B cell (primary cell): ENCODE measurements around the gene LARGE2. TPM values are rescaled to one million over a fixed set of nuclear protein-coding genes. Genes with fewer than 3 reads are reported as not detected.

ENCODE experiments used
- ATAC-seq: fragments of 200-7000 bp; cut with Tn5 transposase; one replicate; pipeline ENCODE4 v1.10.0; 2021; ENCODE audit warnings: low read depth, mild to moderate bottlenecking, moderate number of reproducible peaks, moderate library complexity
- CTCF ChIA-PET: fragments of 350-600 bp; sonication (Branson Sonifier 250); formaldehyde crosslinking; loops from one replicate; lab custom pipeline; 2021; ENCODE audit warnings: antibody characterized with exemption, inconsistent platforms; lab: Charles Lee
- POLR2A ChIA-PET: fragments of 350-600 bp; sonication (Branson Sonifier 250); formaldehyde crosslinking; loops from one replicate; lab custom pipeline; 2021; ENCODE audit warnings: antibody characterized with exemption; lab: Charles Lee
- DNase-seq: peaks from one replicate; pipeline ENCODE4 v3.0.0; 2013
- H2AFZ ChIP-seq: 2 replicates; pipeline ENCODE4 v1.6.1; 2012; ENCODE audit warnings: mild to moderate bottlenecking, low read depth, low read length; ENCODE audit not compliant: insufficient read depth, poor library complexity, severe bottlenecking
- H3K27ac ChIP-seq, 2 donors: 1 replicate in 1 of 2; 2 replicates in 1 of 2; pipeline ENCODE4 v1.5.1; 2012 to 2013; ENCODE audit warnings: low read length in 2 of 2, mild to moderate bottlenecking in 2 of 2, moderate library complexity in 1 of 2
- H3K27me3 ChIP-seq, 4 experiments: fragments of 200-600 bp in 1 of 4; sonication (generic) in 1 of 4; replicated peaks in 1 of 4; 1 replicate in 2 of 4; 2 replicates in 2 of 4; pipeline versions ENCODE4 v1.6.1 to v1.7.0; 2013 to 2016; ENCODE audit warnings: low read length in 3 of 4, mild to moderate bottlenecking in 2 of 4, mixed read lengths in 1 of 4, moderate library complexity in 1 of 4; ENCODE audit not compliant: insufficient read depth in 4 of 4, control insufficient read depth in 3 of 4; ENCODE audit errors: control extremely low read depth in 1 of 4
- H3K36me3 ChIP-seq, 2 experiments: replicated peaks in 1 of 2; 1 replicate in 1 of 2; 2 replicates in 1 of 2; pipeline versions ENCODE4 v1.6.1 to v1.7.1; 2013; ENCODE audit warnings: low read length in 1 of 2; ENCODE audit not compliant: insufficient read depth in 2 of 2, control insufficient read depth in 1 of 2; ENCODE audit errors: control extremely low read depth in 1 of 2, extremely low read depth in 1 of 2
- H3K4me1 ChIP-seq, 2 donors: fragments of 200-600 bp in 1 of 2; sonication (generic) in 1 of 2; 1 replicate in 1 of 2; 2 replicates in 1 of 2; pipeline versions ENCODE4 v1.5.1 to v1.6.1; 2013 to 2017; ENCODE audit warnings: low read length in 2 of 2; ENCODE audit not compliant: control insufficient read depth in 2 of 2, insufficient read depth in 2 of 2
- H3K4me2 ChIP-seq: replicated peaks from 2 replicates; pipeline ENCODE3; 2012; ENCODE audit warnings: mild to moderate bottlenecking, low read depth, low read length; ENCODE audit not compliant: poor library complexity, severe bottlenecking
- H3K4me3 ChIP-seq, 5 experiments: fragments of 200-600 bp in 1 of 5; sonication (generic) in 1 of 5; 1 replicate in 3 of 5; 2 replicates in 2 of 5; pipeline versions ENCODE4 v1.5.1 to v1.7.0; 2011 to 2016; ENCODE audit warnings: low read length in 4 of 5, mild to moderate bottlenecking in 4 of 5, low read depth in 2 of 5, control low read depth in 1 of 5, moderate library complexity in 1 of 5; ENCODE audit not compliant: insufficient read depth in 1 of 5; ENCODE audit errors: control extremely low read depth in 1 of 5, extremely low read depth in 1 of 5
- H3K79me2 ChIP-seq: fragments of 200-600 bp; sonication (generic); one replicate; pipeline ENCODE4 v1.6.0; 2016; ENCODE audit warnings: low read length; ENCODE audit not compliant: control insufficient read depth, insufficient read depth
- H3K9ac ChIP-seq: fragments of 200-600 bp; sonication (generic); 2 replicates; pipeline ENCODE4 v1.6.1; 2017; ENCODE audit warnings: mild to moderate bottlenecking, low read length, moderate library complexity
- H3K9me3 ChIP-seq, 3 donors: one replicate each; pipeline versions ENCODE4 v1.6.1 to v1.7.1; 2013; ENCODE audit warnings: low read length in 2 of 3; ENCODE audit not compliant: control insufficient read depth in 2 of 3, insufficient read depth in 1 of 3; ENCODE audit errors: control extremely low read depth in 1 of 3
- H4K20me1 ChIP-seq: 2 replicates; pipeline ENCODE4 v1.6.0; 2012; ENCODE audit warnings: mild to moderate bottlenecking, low read length; ENCODE audit not compliant: insufficient read depth, control insufficient read depth, poor library complexity, severe bottlenecking
- H3K27ac Mint-ChIP-seq: one replicate; pipeline ENCODE4 v1.8.0; 2021; ENCODE audit warnings: mixed read lengths
- H3K27me3 Mint-ChIP-seq: one replicate; pipeline ENCODE4 v1.8.0; 2021; ENCODE audit warnings: mixed read lengths
- H3K4me1 Mint-ChIP-seq: one replicate; pipeline ENCODE4 v1.8.0; 2021; ENCODE audit warnings: mixed read lengths
- H3K4me3 Mint-ChIP-seq: one replicate; pipeline ENCODE4 v1.8.0; 2021; ENCODE audit warnings: mixed read lengths
- H3K9me3 Mint-ChIP-seq: one replicate; pipeline ENCODE4 v1.8.0; 2022; ENCODE audit warnings: mixed read lengths; ENCODE audit not compliant: insufficient read depth
- EZH2 ChIP-seq: IDR thresholded peaks from 2 replicates; pipeline ENCODE4 v1.6.1; 2012; ENCODE audit warnings: borderline replicate concordance, low read depth, mild to moderate bottlenecking, moderate library complexity, low read length; ENCODE audit not compliant: insufficient read depth, poor library complexity, severe bottlenecking
- WGBS: methylation state at CpG from one replicate; pipeline ENCODE4 v1.1.5; 2013; ENCODE audit warnings: missing lambda C conversion rate; ENCODE audit not compliant: insufficient coverage; 5-methylcytosine and 5-hydroxymethylcytosine counted together
- intact Hi-C: fragments of 100-400 bp; cut with micrococcal nuclease; formaldehyde crosslinking; loops from one replicate; pipeline ENCODE4 v1.10.0; 2022
- polyA plus RNA-seq: library from polyadenylated mRNA; depleted of rRNA; stranded (reverse); fragments of >200 nt; gene quantifications from 2 replicates; pipeline ENCODE4 v1.2.3, GENCODE V29; 2012
- total RNA-seq, 2 donors: library from RNA; stranded (reverse); fragments of 120-200 nt in 1 of 2; gene quantifications; 1 replicate in 1 of 2; 2 replicates in 1 of 2; pipeline versions ENCODE4 v1.2.3 to v1.2.4, GENCODE V29; 2013 to 2022
- TF ChIP-seq, protein P1 (sequence below): fragments of 200-600 bp; IDR thresholded peaks from one replicate; pipeline ENCODE4 v1.8.0; 2022; ENCODE audit warnings: antibody characterized with exemption, mild to moderate bottlenecking

The LARGE2 gene
- total and polyA plus RNA-seq, 2 donors (not counting 1 experiment from before 2014, with no cell fraction given): 109 to 264 TPM

DNA sequence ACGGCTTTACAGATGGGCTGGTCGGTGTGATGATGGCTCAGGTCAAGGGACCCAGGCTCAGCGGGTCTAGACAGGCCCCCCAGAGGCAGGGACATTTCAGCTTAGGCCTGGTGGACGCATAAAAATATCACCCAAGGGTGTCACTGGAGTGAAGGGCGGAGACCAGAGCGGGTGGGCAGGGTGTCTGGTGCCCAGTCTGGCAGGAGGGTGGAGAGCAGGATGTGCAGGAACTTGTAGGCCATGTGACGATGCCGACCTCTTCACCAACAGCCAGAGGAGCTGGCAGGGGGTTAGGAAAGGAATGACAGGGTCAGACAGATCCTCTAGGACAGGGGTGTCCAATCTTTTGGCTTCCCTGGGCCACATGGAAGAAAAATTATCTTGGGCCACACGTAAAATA lies 32.5 kb upstream of the LARGE2 start:
- Histone ChIP-seq H3K4me3 (no peak overlapping the region), H2AFZ (no peak overlapping the region), H3K4me1 (peaks cover 9% of the 10 kb centered on the region in 2 donors), H3K27ac (no peak overlapping the region), H4K20me1 (peaks cover 10% of the 10 kb centered on the region), H3K36me3 (no peaks in the 10 kb centered on the region), H3K27me3 (peaks cover 0 to 16% (median 5%) of the 10 kb centered on the region in 4 experiments), H3K4me2 (no peak overlapping the region), H3K9me3 (no peaks in the 10 kb centered on the region), H3K9ac (no peak overlapping the region), H3K79me2 (no peaks in the 10 kb centered on the region)
- Mint-ChIP-seq H3K27ac (no peak overlapping the region), H3K4me3 (no peak overlapping the region), H3K27me3 (peaks cover 16% of the 10 kb centered on the region), H3K9me3 (no peaks in the 10 kb centered on the region), H3K4me1 (peaks cover 5% of the 10 kb centered on the region)
- no peak for TF ChIP-seq EZH2
- TF ChIP-seq, protein P1, sequence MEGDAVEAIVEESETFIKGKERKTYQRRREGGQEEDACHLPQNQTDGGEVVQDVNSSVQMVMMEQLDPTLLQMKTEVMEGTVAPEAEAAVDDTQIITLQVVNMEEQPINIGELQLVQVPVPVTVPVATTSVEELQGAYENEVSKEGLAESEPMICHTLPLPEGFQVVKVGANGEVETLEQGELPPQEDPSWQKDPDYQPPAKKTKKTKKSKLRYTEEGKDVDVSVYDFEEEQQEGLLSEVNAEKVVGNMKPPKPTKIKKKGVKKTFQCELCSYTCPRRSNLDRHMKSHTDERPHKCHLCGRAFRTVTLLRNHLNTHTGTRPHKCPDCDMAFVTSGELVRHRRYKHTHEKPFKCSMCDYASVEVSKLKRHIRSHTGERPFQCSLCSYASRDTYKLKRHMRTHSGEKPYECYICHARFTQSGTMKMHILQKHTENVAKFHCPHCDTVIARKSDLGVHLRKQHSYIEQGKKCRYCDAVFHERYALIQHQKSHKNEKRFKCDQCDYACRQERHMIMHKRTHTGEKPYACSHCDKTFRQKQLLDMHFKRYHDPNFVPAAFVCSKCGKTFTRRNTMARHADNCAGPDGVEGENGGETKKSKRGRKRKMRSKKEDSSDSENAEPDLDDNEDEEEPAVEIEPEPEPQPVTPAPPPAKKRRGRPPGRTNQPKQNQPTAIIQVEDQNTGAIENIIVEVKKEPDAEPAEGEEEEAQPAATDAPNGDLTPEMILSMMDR: no peak
- DNase-seq (no peak), ATAC-seq (no peak)
- POLR2A ChIA-PET: no interaction called here
- WGBS: 97% methylated on average over 8 of the region's 9 CpGs
- intact Hi-C loops: no loop called here
- CTCF ChIA-PET: interaction anchor here (0.6 to 2.3 kb wide), 2 partner anchors 17 to 180 kb away, joined by 5 read pairs; no protein-coding TSS in a partner anchor

DNA sequence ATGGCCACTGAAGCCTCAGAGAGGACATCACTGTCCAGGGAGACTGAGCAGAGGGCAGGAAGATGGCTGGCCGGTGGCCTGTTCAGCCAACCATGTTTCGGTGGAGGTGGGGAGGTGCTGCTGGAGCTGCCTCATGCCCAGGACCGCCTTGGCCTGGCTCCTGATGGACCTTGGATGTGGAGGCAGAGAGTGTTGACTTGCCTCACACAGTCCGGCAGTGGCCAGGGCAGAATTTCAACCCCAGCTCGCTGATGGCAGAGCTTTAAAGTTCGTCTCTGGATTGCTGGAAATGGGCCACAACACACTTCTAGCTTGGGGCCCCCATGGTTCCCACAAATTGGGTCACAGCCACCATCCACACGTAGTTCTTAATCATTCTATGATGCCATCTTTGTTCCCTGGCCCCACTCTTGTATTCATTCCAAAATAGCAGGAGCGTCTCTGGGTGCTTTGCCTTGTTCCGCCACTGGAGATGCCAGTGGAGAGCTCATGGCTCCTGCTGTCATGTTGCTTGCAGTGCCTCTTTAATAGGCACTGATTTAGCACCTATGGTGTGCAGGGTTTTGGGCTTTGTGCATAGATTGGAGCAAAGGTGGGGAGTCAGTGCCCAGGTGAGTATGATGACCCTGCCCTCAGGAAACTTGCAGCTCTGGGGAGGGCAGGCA lies 31.4 kb upstream of the LARGE2 start:
- Histone ChIP-seq H3K4me1 (peaks cover 1 to 2% of the 10 kb centered on the region in 2 donors), H3K4me3 (no peak overlapping the region), H3K9me3 (no peaks in the 10 kb centered on the region), H2AFZ (no peak overlapping the region), H4K20me1 (peaks cover 6% of the 10 kb centered on the region), H3K27me3 (peaks cover 0 to 17% (median 7%) of the 10 kb centered on the region in 4 experiments), H3K9ac (no peak overlapping the region), H3K27ac (no peak overlapping the region), H3K36me3 (no peaks in the 10 kb centered on the region), H3K79me2 (no peaks in the 10 kb centered on the region), H3K4me2 (no peak overlapping the region)
- CTCF ChIA-PET: interaction anchor here (1.1 to 2.3 kb wide), 2 partner anchors 18 to 74 kb away, joined by 3 to 5 read pairs; no protein-coding TSS in a partner anchor
- intact Hi-C loops: no loop called here
- Mint-ChIP-seq H3K27me3 (peaks cover 22% of the 10 kb centered on the region), H3K4me3 (no peak overlapping the region), H3K27ac (no peak overlapping the region), H3K4me1 (peaks cover 1% of the 10 kb centered on the region), H3K9me3 (no peaks in the 10 kb centered on the region)
- POLR2A ChIA-PET: no interaction called here
- DNase-seq (no peak), ATAC-seq (no peak)
- TF ChIP-seq EZH2: no peak
- TF ChIP-seq, protein P1: no peak
- 90% methylated on average over 9 of the region's 9 CpGs for WGBS
